Ramos (cell line): Measurements from ENCODE around the gene PDXP.

ENCODE experiments used
- in situ Hi-C: fragments of 300-500 bp; cut with MboI; formaldehyde crosslinking; loops from one replicate; pipeline ENCODE4 v1.14.3; 2022; ENCODE audit warnings: low sequenced_read_pairs; ENCODE audit not compliant: unreplicated experiment

The PDXP gene

GRCh38 chr22:37665487-37665886, 7.0 kb downstream of the PDXP start:
- in situ Hi-C loops, result no loop called here

GRCh38 chr22:37669586-37669985, 11.1 kb downstream of the PDXP start:
- in situ Hi-C loops, result no loop called here

GRCh38 chr22:37672206-37672919, 13.8 kb downstream of the PDXP start:
- in situ Hi-C loops, result no loop called here

GRCh38 chr22:37672920-37673455, 14.5 kb downstream of the PDXP start:
- in situ Hi-C loops, result no loop called here

- in situ Hi-C loops, result no loop called here
Measured at GRCh38 chr22:37674248-37674647, 15.7 kb downstream of the PDXP start.

- in situ Hi-C loops, result no loop called here
Measured at GRCh38 chr22:37674951-37675929, 16.7 kb downstream of the PDXP start, which contains the start of gene LGALS1. Gene LGALS1, plus strand, starts transcription at chr22:37675636. Its CDS starts 67 bp downstream, at chr22:37675703.

DNA sequence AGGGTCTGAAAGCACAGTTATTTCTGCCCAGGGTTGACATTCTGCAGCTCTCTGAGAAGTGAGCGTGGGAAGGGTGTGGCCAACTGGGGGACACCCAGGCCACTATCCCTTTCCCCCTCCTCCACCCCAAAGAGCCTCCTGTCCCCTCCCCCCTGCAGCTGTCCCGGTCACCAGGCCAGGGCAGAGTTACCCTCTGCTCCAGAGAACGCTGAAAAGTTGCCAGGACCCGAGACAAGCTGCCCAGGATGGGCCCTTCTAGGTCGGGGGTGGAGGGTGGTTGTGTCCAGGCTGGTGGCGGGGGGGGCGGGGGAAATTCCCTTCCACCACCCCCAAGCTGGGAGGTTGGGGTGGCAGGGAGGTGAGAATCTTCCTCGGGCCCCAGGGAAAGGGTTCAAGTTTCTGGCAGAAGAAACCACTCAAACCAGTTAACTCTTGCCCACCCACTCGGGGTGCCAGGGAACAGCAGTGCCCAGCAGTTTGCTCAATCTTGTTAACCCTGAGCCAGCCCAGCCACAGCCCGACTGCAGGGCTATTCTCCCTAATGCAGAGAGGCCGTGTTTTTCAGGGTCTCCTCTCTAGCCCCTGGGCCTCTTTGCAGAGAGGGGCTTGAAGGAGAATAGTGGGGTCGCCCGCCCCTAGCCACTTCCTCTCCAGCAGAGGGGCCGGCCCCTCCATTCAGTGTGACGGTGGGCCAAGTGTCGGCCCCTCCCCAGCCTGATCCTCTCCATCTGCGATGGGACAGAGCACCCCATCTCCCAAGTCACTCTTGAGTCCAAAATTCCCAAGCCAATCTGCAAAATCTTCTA, 17.6 kb downstream of the PDXP start:
- in situ Hi-C loops, result no loop called here

GRCh38 chr22:37676736-37677492, 18.4 kb downstream of the PDXP start:
- in situ Hi-C loops, result no loop called here

DNA sequence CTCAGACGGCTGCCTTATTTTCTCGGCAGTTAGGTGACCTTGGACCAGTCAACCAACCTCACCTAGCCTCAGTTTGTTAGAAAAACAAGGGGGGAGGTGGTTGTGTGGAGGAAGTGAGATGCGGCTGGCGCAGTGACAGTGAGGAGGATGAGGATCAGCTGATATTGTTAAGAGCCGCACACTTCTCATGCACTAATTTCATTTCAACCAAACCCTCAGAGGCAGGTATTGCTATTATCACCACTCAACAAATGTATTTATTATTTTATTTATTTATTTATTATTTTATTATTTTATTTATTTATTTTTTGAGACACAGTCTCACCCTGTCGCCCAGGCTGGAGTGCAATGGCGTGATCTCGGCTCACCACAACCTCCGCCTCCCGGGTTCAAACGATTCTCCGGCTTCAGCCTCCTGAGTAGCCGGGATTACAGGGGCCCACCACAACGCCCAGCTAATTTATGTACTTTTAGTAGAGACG, 19.0 kb downstream of the PDXP start:
- in situ Hi-C loops, result no loop called here

GRCh38 chr22:37678372-37678771, 19.8 kb downstream of the PDXP start:
- in situ Hi-C loops, result no loop called here

DNA sequence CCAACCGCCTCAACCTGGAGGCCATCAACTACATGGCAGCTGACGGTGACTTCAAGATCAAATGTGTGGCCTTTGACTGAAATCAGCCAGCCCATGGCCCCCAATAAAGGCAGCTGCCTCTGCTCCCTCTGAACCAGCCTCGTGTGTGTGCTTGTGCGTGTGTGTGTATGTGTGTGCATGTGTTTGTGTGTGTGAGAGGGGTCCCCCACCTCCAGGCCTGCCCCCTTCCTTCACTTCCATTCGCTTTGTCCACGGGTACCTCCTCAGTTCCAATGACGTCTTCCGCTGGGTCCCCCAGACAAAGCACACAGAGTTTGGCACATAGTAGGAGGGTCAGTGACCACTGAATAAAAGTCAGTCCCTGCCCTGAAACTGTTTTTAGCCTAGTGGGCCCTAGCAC, 21.1 kb downstream of the PDXP start:
- in situ Hi-C loops, result loop anchor here (5.0 kb wide), 1 partner anchor 62 kb away; no protein-coding TSS in a partner anchor

- in situ Hi-C loops, result loop anchor here (5.0 kb wide), 1 partner anchor 63 kb away; no protein-coding TSS in a partner anchor
Measured at GRCh38 chr22:37680191-37680851, 21.8 kb downstream of the PDXP start.

DNA sequence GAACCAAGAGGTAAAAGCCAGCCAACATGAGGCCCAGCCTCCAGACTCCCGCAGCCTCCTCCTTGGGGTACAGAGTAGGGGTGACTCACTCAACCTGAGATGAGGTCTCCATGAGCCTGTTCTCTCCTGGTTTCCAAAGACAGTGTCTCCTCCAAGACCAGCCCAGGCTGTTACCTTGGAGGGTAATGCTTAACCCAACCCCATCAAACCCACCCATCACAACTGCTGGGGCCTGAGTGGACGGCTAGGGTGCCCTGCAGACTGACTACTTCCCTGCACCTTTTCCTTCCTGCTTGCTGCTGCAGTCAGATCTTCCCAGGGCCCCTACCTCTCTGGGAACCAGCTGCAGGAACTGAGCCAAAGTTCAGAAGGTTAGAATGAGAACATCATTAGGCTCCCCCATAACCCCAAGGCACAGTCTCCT, 22.5 kb downstream of the PDXP start:
- in situ Hi-C loops, result loop anchor here (5.0 kb wide), 1 partner anchor 64 kb away; no protein-coding TSS in a partner anchor

GRCh38 chr22:37681556-37682049, 23.1 kb downstream of the PDXP start:
- in situ Hi-C loops, result loop anchor here (5.0 kb wide), 1 partner anchor 64 kb away; no protein-coding TSS in a partner anchor

DNA sequence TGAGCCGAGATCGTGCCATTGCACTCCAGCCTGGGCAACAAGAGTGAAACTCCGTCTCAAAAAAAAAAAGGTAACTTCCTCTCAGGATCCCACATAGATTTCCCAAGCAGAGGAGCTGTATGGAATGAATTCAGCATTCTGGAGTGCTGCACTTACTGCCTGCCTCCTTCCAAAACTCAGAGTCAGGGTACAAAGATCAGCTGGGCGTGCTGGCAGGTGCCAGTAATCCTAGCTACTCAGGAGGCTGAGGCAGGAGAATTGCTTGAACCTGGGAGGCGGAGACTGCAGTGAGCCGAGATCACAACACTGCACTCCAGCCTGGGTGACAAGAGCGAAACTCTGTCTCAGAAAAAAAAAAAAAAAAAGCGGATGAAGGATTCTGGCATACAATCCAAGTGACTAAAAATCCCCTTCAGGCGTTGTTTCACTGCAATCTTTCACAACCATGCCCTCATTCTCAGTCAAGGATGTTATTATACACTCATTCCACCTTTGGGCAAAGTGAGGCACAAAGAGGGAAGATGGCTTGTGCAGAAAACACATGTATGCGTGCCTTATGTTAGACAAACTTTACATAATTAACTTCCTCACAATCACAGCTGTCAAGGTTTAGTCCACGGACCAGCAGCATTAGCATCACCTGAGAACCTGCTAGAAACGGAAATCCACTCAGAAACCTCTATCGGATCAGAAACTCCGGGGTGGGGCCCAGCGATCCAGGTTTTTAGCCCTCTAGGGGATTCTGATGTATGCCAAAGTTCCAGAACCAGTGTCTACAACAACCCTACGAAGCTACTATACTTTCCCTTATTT, 26.5 kb downstream of the PDXP start:
- in situ Hi-C loops, result loop anchor here (5.0 kb wide), 1 partner anchor 68 kb away; no protein-coding TSS in a partner anchor

DNA sequence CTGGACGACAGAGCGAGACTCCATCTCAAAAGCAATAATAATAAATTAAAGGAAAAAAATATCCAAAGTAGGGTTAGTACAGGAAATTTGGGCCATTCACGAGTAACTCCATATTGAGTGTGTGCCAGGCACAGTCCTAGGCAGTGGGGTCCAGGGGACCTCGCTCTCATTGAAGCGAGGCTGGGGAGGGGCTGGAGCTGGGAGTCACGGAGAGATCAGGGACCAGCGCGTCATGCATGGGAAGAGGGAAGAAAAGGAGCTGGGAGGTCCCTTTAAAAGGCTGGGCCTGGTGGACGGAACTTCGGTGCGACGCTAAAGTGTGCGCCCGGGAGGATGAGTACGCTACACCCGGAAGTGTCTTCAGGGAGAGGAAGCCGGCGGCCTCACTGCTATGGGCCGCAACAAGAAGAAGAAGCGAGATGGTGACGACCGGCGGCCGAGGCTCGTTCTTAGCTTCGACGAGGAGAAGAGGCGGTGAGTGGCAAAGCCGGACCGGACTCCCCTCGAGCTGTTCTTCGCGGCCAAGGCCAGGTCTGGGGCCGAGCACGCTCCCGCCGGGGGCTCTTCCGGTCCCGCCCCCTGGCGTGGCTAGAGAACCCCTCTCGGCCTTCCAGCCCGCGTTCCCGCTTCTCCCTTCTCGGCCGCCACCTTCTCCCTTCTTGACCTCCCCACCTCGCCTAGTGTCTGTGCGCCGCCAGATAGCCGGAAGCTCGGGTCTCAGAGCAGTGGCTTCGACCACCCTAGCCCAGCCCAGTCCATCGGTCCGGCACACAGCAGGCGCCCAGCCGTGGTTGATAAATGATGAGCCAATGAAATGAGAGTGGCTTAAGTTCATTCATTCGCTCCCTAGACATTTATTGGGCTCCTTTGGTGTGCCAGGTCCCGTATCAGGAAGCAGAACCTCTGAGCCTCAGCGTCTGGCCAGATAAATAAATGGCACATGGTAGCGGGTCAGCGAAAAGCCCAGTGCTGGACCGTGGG, 27.8 kb downstream of the PDXP start, which contains the start of gene NOL12:
NOL12 (plus strand) TSS at position 342 of the 981 bp plus-strand sequence; CDS start at position 392, 50 bp downstream.
- in situ Hi-C loops, result no loop called here
